GM21528 (cell line): Measurements from ENCODE around the gene C4A.
"Not testable (repeated sequence)": the region's sequence is repeated elsewhere in the genome, so short reads cannot be mapped to it uniquely, and the experiment has no call there.

Experiments used
- ATAC-seq: cut with Tn5 transposase; IDR thresholded peaks from one replicate; pipeline ENCODE4 v1.9.1; 2021; ENCODE audit warnings: mild to moderate bottlenecking, moderate library complexity; ENCODE audit not compliant: unreplicated experiment, low FRiP score

C4A gene

GRCh38 chr6:32047084-32047478 is 65.2 kb downstream of the C4A start:
- ATAC-seq: no peak

- no peak for ATAC-seq
Observed at GRCh38 chr6:32047539-32047854, 65.6 kb downstream of the C4A start.

GRCh38 chr6:32047855-32048766 is 66.3 kb downstream of the C4A start:
- ATAC-seq: no peak

- not testable (repeated sequence) for ATAC-seq
Observed at GRCh38 chr6:32049149-32049548, 67.3 kb downstream of the C4A start.

- not testable (repeated sequence) for ATAC-seq
Observed at GRCh38 chr6:32049736-32050135, 67.9 kb downstream of the C4A start.

- ATAC-seq: no peak
Observed at GRCh38 chr6:32050562-32050961, 68.7 kb downstream of the C4A start.
